GM19099 (cell line): ENCODE measurements around the gene ACTN4.

ENCODE experiments used
- POLR2A ChIP-seq: IDR thresholded peaks from 3 replicates; pipeline ENCODE4 v1.6.1; 2011; ENCODE audit warnings: low read depth; ENCODE audit not compliant: insufficient read length; ENCODE audit errors: extremely low read depth

Gene ACTN4

DNA sequence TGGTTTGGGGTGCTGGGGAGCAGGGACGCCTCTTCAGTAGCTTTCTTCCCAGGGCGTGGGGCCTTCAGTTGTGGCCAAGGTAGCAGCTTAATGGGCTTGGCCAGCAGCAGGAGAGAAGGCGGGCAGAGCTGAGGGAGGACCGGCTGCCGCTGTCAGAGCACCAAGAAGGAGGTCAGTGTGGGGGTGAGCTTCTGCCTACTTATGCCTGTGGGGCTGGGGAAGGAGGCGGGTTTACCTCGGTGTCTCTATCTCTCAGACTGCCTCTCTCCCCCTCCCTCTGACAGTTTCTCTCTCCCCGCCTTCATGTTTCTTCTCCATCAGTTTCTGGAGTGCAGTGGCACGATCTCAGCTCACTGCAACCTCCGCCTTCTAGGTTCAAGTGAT lies 96.8 kb downstream of the ACTN4 start, which contains the start of gene CAPN12:
TSS of gene CAPN12 (minus strand) at position 177 of the 384 bp plus-strand sequence. CDS start 309 bp downstream, outside the sequence.
- TF ChIP-seq POLR2A: no peak

DNA sequence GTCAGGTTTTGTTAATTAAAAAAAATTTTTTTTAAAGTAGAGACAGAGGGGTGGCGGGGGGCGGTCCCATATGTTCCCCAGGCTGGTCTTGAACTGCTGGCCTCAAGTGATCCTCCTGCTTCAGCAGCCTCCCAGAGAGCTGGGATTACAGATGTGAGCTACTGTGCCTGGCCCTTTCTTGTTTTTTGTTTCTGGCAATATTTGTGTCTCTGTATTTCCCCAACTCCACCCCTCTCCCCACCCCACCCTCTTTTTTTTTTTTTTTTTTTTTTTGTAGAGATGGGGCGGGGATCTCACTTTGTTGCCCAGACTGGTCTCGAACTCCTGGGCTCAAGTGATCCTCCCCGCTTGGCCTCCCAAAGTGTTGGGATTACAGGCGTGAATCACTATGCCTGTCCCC lies 97.4 kb downstream of the ACTN4 start:
- TF ChIP-seq POLR2A: no peak

DNA sequence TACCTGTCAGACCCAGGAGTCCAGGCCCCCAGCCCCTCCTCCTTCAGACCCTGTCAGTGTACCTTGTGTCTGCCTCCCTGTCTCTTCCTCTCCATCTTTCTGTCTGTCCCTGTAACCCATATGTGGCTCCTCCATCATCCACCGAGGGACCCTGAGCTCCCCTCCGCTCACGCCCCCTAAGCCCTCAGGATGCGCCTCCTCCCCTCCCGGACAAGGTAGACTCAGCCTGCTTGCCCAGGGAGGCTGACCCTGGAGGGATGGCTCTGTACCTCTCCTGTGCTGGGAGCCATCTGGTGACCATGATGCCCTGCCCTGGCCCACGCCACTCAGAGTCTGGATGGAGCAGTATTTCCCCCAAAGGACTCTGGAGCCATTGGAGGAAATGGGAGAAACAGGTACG lies 97.9 kb downstream of the ACTN4 start:
- no peak for TF ChIP-seq POLR2A

DNA sequence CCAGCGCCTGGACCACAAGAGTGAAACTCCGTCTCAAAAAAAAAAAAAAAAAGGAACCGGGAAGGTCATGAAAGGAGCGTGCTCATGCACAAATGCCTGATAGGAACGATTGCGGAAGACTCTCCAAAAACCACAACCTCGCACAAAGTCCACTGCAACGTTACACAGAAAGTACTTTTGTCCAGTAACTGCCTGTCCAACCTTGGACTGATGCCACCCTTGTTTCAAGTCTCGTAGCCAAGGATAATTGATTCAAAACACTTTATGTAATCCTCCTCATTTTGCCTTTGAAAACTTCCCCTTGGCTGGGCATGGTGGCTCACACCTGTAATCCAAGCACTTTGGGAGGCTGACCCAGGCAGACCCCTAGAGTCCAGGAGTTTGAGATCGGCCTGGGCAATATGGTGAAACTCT lies 112.1 kb downstream of the ACTN4 start:
- no peak for TF ChIP-seq POLR2A

DNA sequence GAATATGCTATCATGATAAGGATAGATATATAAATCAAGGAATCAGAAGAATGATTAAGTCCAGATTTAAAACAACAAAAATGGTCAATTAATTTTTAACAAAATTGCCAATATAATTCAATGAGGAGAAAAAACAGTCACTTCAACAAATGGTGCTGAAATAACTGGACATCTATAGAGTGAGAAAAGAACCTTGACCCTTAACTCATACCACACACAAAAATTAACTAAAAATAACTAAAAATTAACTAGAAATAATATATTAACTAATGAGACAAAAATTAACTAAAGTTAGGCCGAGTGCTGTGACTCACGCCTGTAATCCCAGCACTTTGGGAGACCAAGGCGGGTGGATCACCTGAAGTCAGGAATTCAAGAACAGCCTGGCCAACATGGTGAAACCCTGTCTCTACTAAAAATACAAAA lies 116.4 kb downstream of the ACTN4 start:
- no peak for TF ChIP-seq POLR2A

DNA sequence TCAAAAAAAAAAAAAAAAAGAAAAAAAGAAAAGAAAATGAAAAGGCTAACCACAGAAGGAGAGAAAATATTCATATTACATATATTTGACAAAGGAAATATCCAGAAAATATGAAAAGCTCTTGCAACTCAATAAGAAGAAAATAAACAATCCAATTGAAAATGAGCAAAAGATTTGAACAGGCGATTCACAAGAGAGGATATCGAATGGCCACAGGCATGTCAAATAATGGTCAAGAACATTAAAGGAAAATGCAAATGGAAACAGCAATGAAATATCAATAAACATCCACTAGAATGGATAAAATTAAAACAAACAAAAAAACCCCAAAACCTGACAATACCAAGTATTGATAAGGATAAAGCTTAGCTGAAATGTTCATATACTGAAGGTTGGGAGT lies 117.8 kb downstream of the ACTN4 start:
- TF ChIP-seq POLR2A: no peak

DNA sequence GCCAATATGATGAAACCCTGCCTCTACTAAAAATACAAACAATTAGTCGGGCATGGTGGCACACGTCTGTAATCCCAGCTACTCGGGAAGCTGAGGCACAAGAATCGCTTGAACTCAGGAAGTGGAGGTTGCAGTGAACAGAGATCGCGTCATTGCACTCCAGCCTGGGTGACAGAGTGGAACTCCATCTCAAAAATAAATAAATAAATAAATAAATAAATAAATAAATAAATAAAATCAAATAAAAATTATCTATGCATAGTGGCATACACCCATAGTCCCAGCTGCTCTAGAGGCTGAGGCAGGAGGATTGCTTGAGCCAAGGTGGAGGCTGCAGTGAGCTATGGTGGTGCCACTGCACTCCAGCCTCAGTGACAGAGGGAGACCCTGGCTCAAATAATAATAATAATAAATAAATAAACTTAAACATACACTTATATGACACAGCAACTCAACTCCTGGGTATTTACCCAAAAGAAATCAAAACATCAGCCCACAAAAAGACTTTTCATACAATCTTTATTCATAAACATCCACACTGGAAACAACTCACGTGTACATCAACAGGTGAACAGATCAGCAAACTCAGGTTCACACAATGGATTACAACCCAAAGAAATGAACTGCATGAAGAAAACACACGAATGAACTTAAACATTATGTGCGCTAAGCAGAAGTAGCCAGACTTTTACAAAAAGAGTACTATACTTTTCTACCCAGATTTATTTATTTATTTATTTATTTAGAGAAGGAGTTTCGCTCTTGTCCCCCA lies 119.0 kb downstream of the ACTN4 start:
- TF ChIP-seq POLR2A: no peak

DNA sequence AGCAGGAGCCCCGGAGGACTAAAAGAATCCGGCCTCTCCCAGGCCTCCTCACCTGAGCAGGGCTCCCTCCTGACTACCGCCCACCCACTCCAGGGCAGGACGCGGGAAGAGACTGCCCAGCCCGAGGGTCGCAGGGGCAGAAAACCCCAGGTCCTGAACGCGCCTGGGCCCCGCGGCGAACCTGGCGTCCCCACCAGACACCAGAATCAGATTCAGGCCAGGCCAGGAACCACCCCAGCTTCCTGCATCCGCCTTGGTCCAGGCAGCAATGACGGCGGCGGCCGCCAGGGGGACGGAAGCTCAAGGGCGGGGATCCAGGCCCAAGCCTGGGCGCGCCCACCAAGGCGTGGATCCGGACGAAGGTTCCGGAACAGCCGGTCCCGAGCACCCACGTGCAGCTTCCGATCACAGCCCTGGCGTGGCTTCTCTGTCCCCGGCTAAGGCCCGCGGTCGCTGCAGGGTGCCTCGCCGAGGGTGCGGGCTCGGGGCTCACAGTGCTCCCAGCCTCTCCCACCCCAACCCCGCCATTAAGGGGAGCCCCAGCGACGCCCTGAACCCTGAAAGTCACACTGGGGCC lies 122.3 kb downstream of the ACTN4 start:
- TF ChIP-seq POLR2A: peak; percentile 44

DNA sequence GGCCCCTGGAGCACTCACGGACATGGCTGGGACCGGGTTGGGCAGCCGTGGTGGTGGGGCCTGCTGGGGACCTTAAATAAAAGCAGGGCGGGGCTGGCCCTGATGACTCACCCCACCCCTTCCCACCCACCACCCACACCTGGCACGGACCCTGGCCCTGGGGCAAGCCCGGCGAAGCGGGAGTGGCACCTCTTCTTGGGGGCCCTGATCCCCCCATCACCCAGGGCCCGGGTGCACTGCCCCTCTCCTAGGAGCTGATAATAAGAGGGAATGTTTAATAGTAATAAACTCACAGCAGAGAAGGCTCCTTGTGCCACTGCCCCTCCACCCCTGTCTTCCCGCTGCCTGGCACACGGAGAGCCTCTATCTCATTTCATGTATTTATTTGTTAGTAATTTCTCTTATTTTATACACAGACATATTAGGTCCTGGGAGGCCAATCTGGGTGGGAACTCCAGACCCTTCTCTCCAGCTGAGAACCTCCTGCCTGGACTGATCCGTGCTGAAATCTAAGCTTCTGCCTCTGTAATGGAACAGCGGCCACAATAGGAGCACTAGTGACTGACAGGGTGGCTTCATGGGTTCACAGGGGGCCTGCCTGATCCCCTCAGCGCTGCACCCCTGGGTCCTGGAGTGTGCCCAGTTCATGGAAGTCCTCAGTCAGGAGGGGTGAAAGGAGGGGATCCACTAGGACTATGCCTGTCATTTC lies 126.2 kb downstream of the ACTN4 start, which contains the start of gene LGALS7:
TSS of gene LGALS7 (minus strand) at position 49 of the 709 bp plus-strand sequence. CDS start at position 24, 25 bp downstream.
- TF ChIP-seq POLR2A: no peak

DNA sequence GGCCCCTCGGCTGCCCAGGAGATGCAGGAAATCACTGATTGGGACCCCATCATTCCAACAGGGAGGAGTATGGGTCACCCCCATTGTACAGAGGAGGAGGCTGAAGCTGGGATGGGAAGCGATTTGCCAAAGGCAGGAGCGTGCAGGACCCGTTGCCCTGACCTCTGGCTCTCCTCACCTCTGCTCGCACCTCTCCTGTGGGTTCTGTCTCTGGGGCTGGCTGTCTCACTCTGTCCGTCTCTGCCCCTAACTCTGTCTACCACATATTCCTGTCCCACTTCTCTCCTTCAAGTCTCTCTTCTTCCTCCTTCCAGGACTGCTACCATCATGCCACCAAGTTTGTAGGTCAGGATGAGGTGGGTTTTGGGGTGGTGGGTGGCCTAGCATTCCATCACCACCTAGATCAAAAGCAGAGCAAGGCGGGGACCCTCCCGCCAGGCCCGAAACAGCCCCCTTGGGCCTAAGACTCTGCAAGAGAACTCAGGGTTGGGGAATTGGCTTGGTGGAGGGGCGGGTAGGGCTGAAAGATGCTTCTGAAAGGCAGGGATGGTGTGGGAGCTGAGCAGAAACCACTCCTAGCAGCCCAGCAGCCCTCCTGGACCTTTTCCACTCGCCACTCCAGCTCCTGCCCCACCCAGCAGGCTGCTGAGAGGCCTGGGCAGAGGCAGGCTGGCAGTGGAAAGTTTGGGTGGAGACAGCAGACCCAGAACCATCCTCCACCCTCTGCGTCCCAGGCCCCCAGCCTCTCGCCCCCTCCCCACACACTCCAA lies 126.9 kb downstream of the ACTN4 start:
- TF ChIP-seq POLR2A: no peak

DNA sequence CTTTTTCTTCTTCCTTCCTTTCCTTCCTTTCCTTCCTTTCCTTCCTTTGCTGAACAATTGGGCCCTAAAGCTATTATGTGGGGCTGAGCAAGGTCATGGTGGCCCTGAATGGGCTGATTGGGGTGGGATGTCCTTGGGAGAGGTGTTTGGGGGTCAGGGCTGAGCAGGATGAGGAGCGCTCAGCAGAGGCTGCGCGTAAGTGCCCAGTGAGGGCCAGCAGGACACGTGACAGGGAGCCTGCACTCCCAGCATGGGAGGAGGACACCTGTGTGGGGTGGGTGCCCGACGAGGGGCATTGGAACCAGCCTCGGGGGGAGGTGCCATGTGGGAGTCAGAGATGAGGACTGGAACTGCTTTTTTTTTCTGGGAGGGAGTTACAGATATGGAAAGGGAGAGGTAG lies 131.3 kb downstream of the ACTN4 start:
- TF ChIP-seq POLR2A: no peak

DNA sequence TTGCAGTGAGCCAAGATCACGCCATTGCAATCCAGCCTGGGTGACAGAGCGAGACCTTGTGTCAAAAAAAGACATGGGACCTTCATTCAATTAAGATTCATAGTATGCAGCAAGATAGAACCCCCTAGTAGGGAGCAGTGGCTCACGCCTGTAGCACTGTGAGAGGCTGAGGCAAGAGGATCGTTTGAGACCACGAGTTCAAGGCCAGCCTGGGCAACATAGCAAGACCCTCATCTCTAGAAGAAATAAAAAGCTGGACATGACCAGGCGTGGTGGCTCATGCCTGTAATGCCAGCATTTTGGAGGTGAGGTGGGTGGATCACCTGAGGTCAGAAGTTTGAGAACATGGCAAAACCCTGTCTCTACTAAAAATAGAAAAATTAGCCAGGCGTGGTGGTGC lies 133.0 kb downstream of the ACTN4 start:
- no peak for TF ChIP-seq POLR2A

DNA sequence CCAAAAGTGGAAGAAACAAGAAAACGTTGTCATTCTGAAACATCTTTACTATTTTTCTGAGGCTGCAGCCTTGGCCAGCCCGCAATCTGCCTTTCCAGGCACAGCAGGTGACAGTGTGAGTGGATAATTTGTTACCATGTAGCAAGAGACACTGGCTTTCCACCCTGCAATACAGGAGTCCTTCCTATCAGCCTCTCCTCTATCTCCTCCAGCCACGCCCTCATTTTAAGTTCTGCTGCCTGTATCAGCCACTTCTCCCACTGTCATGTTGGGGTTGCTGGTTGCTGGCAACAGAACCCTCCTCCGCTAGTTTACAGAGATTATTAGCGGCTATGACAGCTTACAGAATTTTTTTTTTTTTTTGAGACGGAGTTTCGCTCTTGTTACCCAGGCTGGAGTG lies 133.6 kb downstream of the ACTN4 start:
- no peak for TF ChIP-seq POLR2A
